SK-N-SH treated with all-trans-retinoic acid at 6 μM for 48 hours (cell line): Measurements from ENCODE around the gene HDAC4.

ENCODE experiments used
- ATAC-seq: fragments of 200-7000 bp; cut with Tn5 transposase; 3 replicates; pipeline ENCODE4 v1.9.1; 2020; ENCODE audit warnings: mild to moderate bottlenecking, moderate library complexity
- ARNTL ChIP-seq: fragments of 450-650 bp; formaldehyde crosslinking; IDR thresholded peaks from 2 replicates; pipeline ENCODE4 v1.5.0; 2020; ENCODE audit warnings: low read depth, mild to moderate bottlenecking, moderate library complexity, borderline replicate concordance
- BACH2 ChIP-seq: fragments of 250-450 bp; sonication (Bioruptor Pico); IDR thresholded peaks from 2 replicates; pipeline ENCODE4 v1.9.0; 2021; ENCODE audit warnings: mild to moderate bottlenecking, borderline replicate concordance
- CREB5 ChIP-seq: fragments of 250-450 bp; sonication (Bioruptor Pico); IDR thresholded peaks from 2 replicates; pipeline ENCODE4 v1.5.1; 2020; ENCODE audit warnings: low read depth, mild to moderate bottlenecking, moderate library complexity
- CSDC2 ChIP-seq: fragments of 250-450 bp; sonication (Bioruptor Pico); IDR thresholded peaks from 2 replicates; pipeline ENCODE4 v1.5.0; 2020; ENCODE audit warnings: mild to moderate bottlenecking, moderate library complexity
- ESRRG ChIP-seq: fragments of 250-450 bp; sonication (Bioruptor Pico); IDR thresholded peaks from 2 replicates; pipeline ENCODE4 v1.6.1; 2021; ENCODE audit warnings: mild to moderate bottlenecking
- GLIS3 ChIP-seq: fragments of 250-450 bp; sonication (Bioruptor Pico); IDR thresholded peaks from 2 replicates; pipeline ENCODE4 v1.5.0; 2020; ENCODE audit warnings: mild to moderate bottlenecking, moderate library complexity
- PPARA ChIP-seq: fragments of 250-450 bp; sonication (Bioruptor Pico); IDR thresholded peaks from 2 replicates; pipeline ENCODE4 v1.5.0; 2020; ENCODE audit warnings: mild to moderate bottlenecking, borderline replicate concordance
- RARB ChIP-seq: fragments of 250-450 bp; sonication (Bioruptor Pico); IDR thresholded peaks from 2 replicates; pipeline ENCODE4 v1.8.0; 2021; ENCODE audit warnings: mild to moderate bottlenecking, moderate library complexity
- SNAI2 ChIP-seq: fragments of 250-450 bp; sonication (Bioruptor Pico); IDR thresholded peaks from 2 replicates; pipeline ENCODE4 v1.5.0; 2020; ENCODE audit warnings: mild to moderate bottlenecking, moderate library complexity
- TCF4 ChIP-seq: fragments of 250-450 bp; sonication (Bioruptor Pico); IDR thresholded peaks from 2 replicates; pipeline ENCODE4 v1.8.0; 2021; ENCODE audit warnings: mild to moderate bottlenecking, moderate library complexity, borderline replicate concordance
- TOX ChIP-seq: fragments of 250-450 bp; sonication (Bioruptor Pico); IDR thresholded peaks from 2 replicates; pipeline ENCODE4 v1.8.0; 2021; ENCODE audit warnings: mild to moderate bottlenecking, moderate library complexity, borderline replicate concordance
- ZC3H10 ChIP-seq: fragments of 250-450 bp; sonication (Bioruptor Pico); IDR thresholded peaks from 2 replicates; pipeline ENCODE4 v1.5.1; 2021; ENCODE audit warnings: mild to moderate bottlenecking, moderate library complexity
- ZFP3 ChIP-seq: fragments of 250-450 bp; sonication (Bioruptor Pico); IDR thresholded peaks from 2 replicates; pipeline ENCODE4 v1.5.0; 2020; ENCODE audit warnings: mild to moderate bottlenecking, moderate library complexity
- ZFP30 ChIP-seq: fragments of 450-650 bp; formaldehyde crosslinking; IDR thresholded peaks from 2 replicates; pipeline ENCODE4 v1.5.0; 2022; ENCODE audit warnings: mild to moderate bottlenecking, moderate library complexity
- ZNF70 ChIP-seq: fragments of 450-650 bp; formaldehyde crosslinking; IDR thresholded peaks from 2 replicates; pipeline ENCODE4 v1.5.0; 2020; ENCODE audit warnings: mild to moderate bottlenecking, moderate library complexity
- ZNF8 ChIP-seq: fragments of 450-650 bp; formaldehyde crosslinking; IDR thresholded peaks from 2 replicates; pipeline ENCODE4 v1.5.0; 2020; ENCODE audit warnings: mild to moderate bottlenecking, moderate library complexity
- TF ChIP-seq, protein P1 (sequence below): fragments of 250-450 bp; sonication (Bioruptor Pico); IDR thresholded peaks from 2 replicates; pipeline ENCODE4 v1.5.1; 2021; ENCODE audit warnings: mild to moderate bottlenecking, moderate library complexity
- TF ChIP-seq, protein P2 (sequence below): fragments of 250-450 bp; sonication (Bioruptor Pico); IDR thresholded peaks from 2 replicates; pipeline ENCODE4 v1.5.0; 2020; ENCODE audit warnings: mild to moderate bottlenecking, moderate library complexity

HDAC4 gene

DNA sequence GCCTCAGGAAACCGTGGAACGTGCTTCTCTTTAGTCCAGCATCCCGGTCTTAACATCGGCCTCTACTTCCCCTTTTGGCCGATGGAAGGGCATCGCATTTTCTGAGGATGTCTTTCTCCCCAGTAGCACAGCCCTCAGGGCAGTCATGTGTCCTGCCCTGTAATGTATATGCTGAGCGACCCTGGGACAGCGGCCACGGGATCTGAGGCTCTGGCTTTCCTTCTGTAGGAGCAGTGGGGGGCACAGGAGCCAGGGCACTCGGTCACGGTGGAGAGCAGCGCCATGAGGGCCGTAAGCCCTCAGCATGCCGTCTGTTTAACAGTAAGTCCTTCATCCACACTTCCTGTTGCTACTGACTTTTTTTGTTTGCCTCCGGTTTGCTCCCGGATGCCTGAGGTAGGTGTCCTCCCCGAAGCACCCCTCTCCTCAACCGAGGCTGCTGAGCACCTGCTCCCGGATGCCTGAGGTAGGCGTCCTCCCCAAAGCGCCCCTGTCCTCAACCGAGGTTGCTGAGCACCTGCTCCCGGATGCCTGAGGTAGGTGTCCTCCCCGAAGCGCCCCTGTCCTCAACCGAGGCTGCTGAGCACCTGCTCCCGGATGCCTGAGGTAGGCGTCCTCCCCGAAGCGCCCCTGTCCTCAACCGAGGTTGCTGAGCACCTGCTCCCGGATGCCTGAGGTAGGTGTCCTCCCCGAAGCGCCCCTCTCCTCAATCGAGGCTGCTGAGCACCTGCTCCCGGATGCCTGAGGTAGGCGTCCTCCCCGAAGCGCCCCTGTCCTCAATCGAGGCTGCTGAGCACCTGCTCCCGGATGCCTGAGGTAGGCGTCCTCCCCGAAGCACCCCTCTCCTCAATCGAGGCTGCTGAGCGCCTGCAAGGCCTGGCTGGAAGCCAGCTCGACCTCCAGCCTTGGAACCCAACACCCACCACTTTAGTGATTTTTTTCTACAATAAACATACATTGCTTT, 169.3 kb downstream of the HDAC4 start:
- ATAC-seq, result no peak
- no peak for TF ChIP-seq CREB5 (CRISPR knock-in tag)
- TF ChIP-seq, protein P1, sequence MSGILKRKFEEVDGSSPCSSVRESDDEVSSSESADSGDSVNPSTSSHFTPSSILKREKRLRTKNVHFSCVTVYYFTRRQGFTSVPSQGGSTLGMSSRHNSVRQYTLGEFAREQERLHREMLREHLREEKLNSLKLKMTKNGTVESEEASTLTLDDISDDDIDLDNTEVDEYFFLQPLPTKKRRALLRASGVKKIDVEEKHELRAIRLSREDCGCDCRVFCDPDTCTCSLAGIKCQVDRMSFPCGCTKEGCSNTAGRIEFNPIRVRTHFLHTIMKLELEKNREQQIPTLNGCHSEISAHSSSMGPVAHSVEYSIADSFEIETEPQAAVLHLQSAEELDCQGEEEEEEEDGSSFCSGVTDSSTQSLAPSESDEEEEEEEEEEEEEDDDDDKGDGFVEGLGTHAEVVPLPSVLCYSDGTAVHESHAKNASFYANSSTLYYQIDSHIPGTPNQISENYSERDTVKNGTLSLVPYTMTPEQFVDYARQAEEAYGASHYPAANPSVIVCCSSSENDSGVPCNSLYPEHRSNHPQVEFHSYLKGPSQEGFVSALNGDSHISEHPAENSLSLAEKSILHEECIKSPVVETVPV (CRISPR knock-in tag), result no peak
- TF ChIP-seq, all 23 proteins: peak for 0

DNA sequence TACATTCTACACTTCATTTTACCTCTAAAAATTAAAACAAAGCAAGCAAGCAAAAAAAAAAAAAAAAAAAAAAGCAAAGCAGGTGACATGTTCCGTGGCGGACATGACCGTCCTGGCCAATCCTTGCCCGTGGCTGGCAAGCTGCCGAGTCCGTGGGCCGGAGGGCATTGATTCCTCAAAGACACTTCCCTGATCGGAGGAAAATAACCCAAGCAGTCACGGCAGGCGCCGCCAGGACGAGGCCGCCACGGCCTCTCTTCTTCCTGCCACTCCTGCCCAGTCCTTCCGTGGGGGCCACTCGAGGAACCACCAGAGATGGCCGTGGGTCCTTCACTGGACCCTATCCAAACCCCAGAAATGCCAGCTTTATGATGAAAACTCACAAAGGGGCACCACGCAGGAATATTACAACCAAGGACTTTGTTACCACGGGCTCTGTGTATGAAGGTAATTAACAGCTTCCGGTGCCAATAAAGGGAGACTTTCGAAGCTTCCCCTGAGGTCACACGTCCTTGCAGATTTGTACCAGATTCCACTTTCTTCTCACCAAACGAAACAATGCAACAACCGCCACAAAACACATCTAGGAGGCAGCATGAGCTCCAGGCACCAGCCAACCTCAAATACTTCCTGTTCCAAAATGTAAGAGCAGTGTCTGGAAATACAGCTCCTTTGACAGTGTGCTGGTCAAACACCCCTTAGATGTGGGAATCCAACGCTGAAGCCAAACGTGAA, 170.3 kb downstream of the HDAC4 start:
- no peak for ATAC-seq
- TF ChIP-seq ZFP30 (CRISPR knock-in tag) (no peak), ESRRG (CRISPR knock-in tag) (no peak), TCF4 (CRISPR knock-in tag) (no peak), SNAI2 (CRISPR knock-in tag) (no peak), PPARA (CRISPR knock-in tag) (no peak), BACH2 (CRISPR knock-in tag) (no peak), RARB (CRISPR knock-in tag) (no peak), ZNF8 (CRISPR knock-in tag) (no peak), ZNF70 (no peak), CSDC2 (no peak), ARNTL (CRISPR knock-in tag) (no peak), TOX (CRISPR knock-in tag) (no peak), ZC3H10 (CRISPR knock-in tag) (no peak), ZFP3 (CRISPR knock-in tag) (no peak), GLIS3 (CRISPR knock-in tag) (no peak)
- TF ChIP-seq, protein P2, sequence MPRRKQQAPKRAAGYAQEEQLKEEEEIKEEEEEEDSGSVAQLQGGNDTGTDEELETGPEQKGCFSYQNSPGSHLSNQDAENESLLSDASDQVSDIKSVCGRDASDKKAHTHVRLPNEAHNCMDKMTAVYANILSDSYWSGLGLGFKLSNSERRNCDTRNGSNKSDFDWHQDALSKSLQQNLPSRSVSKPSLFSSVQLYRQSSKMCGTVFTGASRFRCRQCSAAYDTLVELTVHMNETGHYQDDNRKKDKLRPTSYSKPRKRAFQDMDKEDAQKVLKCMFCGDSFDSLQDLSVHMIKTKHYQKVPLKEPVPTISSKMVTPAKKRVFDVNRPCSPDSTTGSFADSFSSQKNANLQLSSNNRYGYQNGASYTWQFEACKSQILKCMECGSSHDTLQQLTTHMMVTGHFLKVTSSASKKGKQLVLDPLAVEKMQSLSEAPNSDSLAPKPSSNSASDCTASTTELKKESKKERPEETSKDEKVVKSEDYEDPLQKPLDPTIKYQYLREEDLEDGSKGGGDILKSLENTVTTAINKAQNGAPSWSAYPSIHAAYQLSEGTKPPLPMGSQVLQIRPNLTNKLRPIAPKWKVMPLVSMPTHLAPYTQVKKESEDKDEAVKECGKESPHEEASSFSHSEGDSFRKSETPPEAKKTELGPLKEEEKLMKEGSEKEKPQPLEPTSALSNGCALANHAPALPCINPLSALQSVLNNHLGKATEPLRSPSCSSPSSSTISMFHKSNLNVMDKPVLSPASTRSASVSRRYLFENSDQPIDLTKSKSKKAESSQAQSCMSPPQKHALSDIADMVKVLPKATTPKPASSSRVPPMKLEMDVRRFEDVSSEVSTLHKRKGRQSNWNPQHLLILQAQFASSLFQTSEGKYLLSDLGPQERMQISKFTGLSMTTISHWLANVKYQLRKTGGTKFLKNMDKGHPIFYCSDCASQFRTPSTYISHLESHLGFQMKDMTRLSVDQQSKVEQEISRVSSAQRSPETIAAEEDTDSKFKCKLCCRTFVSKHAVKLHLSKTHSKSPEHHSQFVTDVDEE, result no peak
- TF ChIP-seq, protein P1 (CRISPR knock-in tag), result no peak

- TF ChIP-seq TOX (CRISPR knock-in tag) (no peak), PPARA (CRISPR knock-in tag) (no peak), ZFP30 (CRISPR knock-in tag) (no peak)
- TF ChIP-seq, all 23 proteins: peak for 0
- ATAC-seq, result no peak
Observed at GRCh38 chr2:239229545-239230279, 171.1 kb downstream of the HDAC4 start.
